Panc1 (cell line): ENCODE measurements around the gene UBAC1. TPM values are rescaled to one million over a fixed set of nuclear protein-coding genes. Genes with fewer than 3 reads are reported as not detected.

Source experiments
- ATAC-seq: fragments of 200-7000 bp; cut with Tn5 transposase; 2 replicates; pipeline ENCODE4 v1.9.1; 2020; ENCODE audit warnings: mild to moderate bottlenecking, moderate library complexity
- BruUV-seq: library from RNA; stranded (reverse); fragments of 400-500 nt; replicated peaks from 2 replicates; lab custom pipeline; 2021; lab: Mats Ljungman, UMichigan
- CTCF ChIA-PET: fragments of 300-600 bp; sonication (Branson Sonifier 250); formaldehyde crosslinking; loops from one replicate; lab custom pipeline; 2022; ENCODE audit warnings: antibody characterized with exemption; lab: Charles Lee
- POLR2A ChIA-PET: fragments of 300-600 bp; sonication (Branson Sonifier 250); formaldehyde crosslinking; loops from one replicate; lab custom pipeline; 2022; ENCODE audit warnings: antibody characterized with exemption; lab: Charles Lee
- DNase-seq: peaks from one replicate; pipeline ENCODE4 v3.0.0-alpha.2; 2010; ENCODE audit warnings: low read depth, low spot score
- H3K27ac ChIP-seq: 2 replicates; pipeline ENCODE4 v1.5.1; 2011; ENCODE audit warnings: mild to moderate bottlenecking, low read length, inconsistent platforms
- H3K27me3 ChIP-seq: fragments of 200-500 bp; sonication (Bioruptor generic); 2 replicates; pipeline ENCODE4 v1.6.0; 2014; ENCODE audit warnings: low read length, inconsistent platforms; ENCODE audit not compliant: control insufficient read depth, insufficient read depth
- H3K36me3 ChIP-seq: fragments of 200-500 bp; sonication (Bioruptor generic); 2 replicates; pipeline ENCODE4 v1.5.1; 2014; ENCODE audit warnings: inconsistent platforms, mild to moderate bottlenecking, low read length, moderate library complexity; ENCODE audit not compliant: control insufficient read depth, insufficient read depth
- H3K4me1 ChIP-seq: 2 replicates; pipeline ENCODE4 v1.5.1; 2011; ENCODE audit warnings: inconsistent platforms, mild to moderate bottlenecking, low read length, moderate library complexity; ENCODE audit not compliant: control insufficient read depth, insufficient read depth
- H3K4me3 ChIP-seq, 2 experiments: 2 replicates each; pipeline ENCODE4 v1.5.1; 2011 to 2012; ENCODE audit warnings: low read depth in 2 of 2, low read length in 2 of 2, mild to moderate bottlenecking in 2 of 2, inconsistent platforms in 1 of 2, moderate library complexity in 1 of 2
- H3K9me3 ChIP-seq: fragments of 200-500 bp; sonication (Bioruptor generic); 2 replicates; pipeline ENCODE4 v1.5.1; 2014; ENCODE audit warnings: low read depth, mild to moderate bottlenecking, inconsistent platforms, low read length, moderate library complexity; ENCODE audit not compliant: control insufficient read depth, insufficient read depth
- POLR2AphosphoS5 ChIP-seq: IDR thresholded peaks from 2 replicates; pipeline ENCODE4 v1.6.1; 2012; ENCODE audit warnings: mild to moderate bottlenecking, low read depth, low read length, moderate library complexity
- SIN3A ChIP-seq: IDR thresholded peaks from 2 replicates; pipeline ENCODE4 v1.6.1; 2012; ENCODE audit warnings: low read depth, mild to moderate bottlenecking, low read length, moderate library complexity, borderline replicate concordance; ENCODE audit not compliant: insufficient read depth
- TCF7L2 ChIP-seq: IDR thresholded peaks from 2 replicates; pipeline ENCODE4 v1.6.1; 2011; ENCODE audit warnings: mild to moderate bottlenecking, low read depth, low read length, inconsistent platforms
- in situ Hi-C: cut with HindIII; loops from 2 replicates; pipeline ENCODE4 v1.10.0; 2016; ENCODE audit warnings: low sequenced_read_pairs, low pct_unique_long_range_greater_than_20kb
- intact Hi-C: fragments of 100-400 bp; cut with micrococcal nuclease; formaldehyde crosslinking; loops from one replicate; pipeline ENCODE4 v1.10.0; 2022; ENCODE audit not compliant: unreplicated experiment
- total RNA-seq: library from RNA; stranded (reverse); gene quantifications from one replicate; pipeline ENCODE4 v1.2.1, GENCODE V29; 2021; ENCODE audit not compliant: unreplicated experiment
- TF ChIP-seq, protein P1 (sequence below): fragments of 450-650 bp; IDR thresholded peaks from 2 replicates; pipeline ENCODE4 v1.5.1; 2017; ENCODE audit warnings: mild to moderate bottlenecking
- TF ChIP-seq, protein P2 (sequence below), 2 experiments: IDR thresholded peaks; 2 replicates each; pipeline ENCODE4 v1.6.1; 2011 to 2012; ENCODE audit warnings: low read depth in 2 of 2, control low read depth in 1 of 2, low read length in 1 of 2, mild to moderate bottlenecking in 1 of 2, moderate library complexity in 1 of 2; ENCODE audit not compliant: insufficient read depth in 1 of 2

Gene UBAC1
- total RNA-seq, 1 experiment from 2014 or later, result 38.0 TPM

DNA sequence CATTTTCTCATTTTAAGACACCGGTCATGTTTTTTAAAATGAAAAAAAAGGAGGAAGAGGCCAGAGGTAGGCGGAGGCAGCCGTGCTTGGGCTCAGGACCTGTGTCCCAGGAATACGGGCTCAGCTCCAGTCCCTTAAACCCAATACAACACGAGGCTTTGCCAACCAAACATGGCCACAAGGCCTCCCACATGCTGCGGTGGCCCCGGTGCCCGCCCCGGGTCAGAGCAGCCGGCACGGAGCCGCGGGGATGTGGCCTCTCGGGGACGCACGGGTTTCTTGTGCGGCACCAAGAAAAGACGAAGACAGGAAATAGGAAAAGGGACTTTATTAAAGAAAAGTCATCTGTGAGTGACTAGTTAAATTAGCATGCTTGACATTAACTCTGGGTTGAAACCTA, 28.5 kb downstream of the UBAC1 start:
- intact Hi-C loops, result no loop called here

DNA sequence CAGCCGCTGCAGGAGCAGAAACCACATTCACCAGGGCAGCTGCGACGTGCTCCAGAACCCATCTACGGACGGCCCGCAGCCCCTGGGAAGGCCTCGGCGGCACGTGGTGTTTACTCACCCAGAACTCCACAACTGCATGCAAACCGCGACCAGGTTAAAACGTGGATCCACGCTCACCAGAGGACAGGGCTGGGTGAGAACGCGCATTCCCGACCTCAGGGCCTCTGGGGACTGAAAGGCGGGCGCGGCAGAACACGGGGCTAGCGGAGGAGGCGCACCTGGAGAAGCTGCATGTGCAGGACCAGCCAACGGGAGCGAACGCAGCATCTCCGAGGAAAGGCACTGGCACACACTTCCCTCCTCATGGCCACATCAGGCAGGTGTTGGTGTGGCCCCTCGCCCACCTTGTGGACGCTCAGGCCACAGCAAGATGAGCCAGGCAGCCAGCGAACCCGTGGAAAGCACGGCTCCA, 29.8 kb downstream of the UBAC1 start:
- POLR2A ChIA-PET, result no interaction called here
- no peak for DNase-seq
- H3K9me3 ChIP-seq, result no peaks in the 10 kb centered on the region
- H3K36me3 ChIP-seq, result no peaks in the 10 kb centered on the region; the same call in 1 of the 2 replicates
- H3K27ac ChIP-seq, result no peak overlapping the region
- CTCF ChIA-PET, result no interaction called here
- ATAC-seq, result no peak
- no TSS peak for BruUV-seq
- in situ Hi-C loops (no loop called here), intact Hi-C loops (no loop called here)
- H3K27me3 ChIP-seq, result no peaks in the 10 kb centered on the region
- no peak overlapping the region for H3K4me3 ChIP-seq
- no peak for TF ChIP-seq POLR2AphosphoS5
- no peak for TF ChIP-seq SIN3A
- TF ChIP-seq, protein P1, sequence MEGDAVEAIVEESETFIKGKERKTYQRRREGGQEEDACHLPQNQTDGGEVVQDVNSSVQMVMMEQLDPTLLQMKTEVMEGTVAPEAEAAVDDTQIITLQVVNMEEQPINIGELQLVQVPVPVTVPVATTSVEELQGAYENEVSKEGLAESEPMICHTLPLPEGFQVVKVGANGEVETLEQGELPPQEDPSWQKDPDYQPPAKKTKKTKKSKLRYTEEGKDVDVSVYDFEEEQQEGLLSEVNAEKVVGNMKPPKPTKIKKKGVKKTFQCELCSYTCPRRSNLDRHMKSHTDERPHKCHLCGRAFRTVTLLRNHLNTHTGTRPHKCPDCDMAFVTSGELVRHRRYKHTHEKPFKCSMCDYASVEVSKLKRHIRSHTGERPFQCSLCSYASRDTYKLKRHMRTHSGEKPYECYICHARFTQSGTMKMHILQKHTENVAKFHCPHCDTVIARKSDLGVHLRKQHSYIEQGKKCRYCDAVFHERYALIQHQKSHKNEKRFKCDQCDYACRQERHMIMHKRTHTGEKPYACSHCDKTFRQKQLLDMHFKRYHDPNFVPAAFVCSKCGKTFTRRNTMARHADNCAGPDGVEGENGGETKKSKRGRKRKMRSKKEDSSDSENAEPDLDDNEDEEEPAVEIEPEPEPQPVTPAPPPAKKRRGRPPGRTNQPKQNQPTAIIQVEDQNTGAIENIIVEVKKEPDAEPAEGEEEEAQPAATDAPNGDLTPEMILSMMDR, result no peak
- no peak for TF ChIP-seq TCF7L2
- TF ChIP-seq, protein P2, sequence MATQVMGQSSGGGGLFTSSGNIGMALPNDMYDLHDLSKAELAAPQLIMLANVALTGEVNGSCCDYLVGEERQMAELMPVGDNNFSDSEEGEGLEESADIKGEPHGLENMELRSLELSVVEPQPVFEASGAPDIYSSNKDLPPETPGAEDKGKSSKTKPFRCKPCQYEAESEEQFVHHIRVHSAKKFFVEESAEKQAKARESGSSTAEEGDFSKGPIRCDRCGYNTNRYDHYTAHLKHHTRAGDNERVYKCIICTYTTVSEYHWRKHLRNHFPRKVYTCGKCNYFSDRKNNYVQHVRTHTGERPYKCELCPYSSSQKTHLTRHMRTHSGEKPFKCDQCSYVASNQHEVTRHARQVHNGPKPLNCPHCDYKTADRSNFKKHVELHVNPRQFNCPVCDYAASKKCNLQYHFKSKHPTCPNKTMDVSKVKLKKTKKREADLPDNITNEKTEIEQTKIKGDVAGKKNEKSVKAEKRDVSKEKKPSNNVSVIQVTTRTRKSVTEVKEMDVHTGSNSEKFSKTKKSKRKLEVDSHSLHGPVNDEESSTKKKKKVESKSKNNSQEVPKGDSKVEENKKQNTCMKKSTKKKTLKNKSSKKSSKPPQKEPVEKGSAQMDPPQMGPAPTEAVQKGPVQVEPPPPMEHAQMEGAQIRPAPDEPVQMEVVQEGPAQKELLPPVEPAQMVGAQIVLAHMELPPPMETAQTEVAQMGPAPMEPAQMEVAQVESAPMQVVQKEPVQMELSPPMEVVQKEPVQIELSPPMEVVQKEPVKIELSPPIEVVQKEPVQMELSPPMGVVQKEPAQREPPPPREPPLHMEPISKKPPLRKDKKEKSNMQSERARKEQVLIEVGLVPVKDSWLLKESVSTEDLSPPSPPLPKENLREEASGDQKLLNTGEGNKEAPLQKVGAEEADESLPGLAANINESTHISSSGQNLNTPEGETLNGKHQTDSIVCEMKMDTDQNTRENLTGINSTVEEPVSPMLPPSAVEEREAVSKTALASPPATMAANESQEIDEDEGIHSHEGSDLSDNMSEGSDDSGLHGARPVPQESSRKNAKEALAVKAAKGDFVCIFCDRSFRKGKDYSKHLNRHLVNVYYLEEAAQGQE (IDR thresholded peaks at IDR 0.05; ENCODE audit: insufficient read depth in 1 of 2, low read depth in 2 of 2, low read length in 1 of 2), result no peak
- H3K4me1 ChIP-seq, result peaks cover 11% of the 10 kb centered on the region

More for the DNA sequence above, 28.5 kb downstream of the UBAC1 start:
- no TSS peak for BruUV-seq
- POLR2A ChIA-PET, result no interaction called here
- no peaks in the 10 kb centered on the region for H3K9me3 ChIP-seq
- ATAC-seq (no peak), DNase-seq (no peak)
- H3K27ac ChIP-seq, result no peak overlapping the region
- no peaks in the 10 kb centered on the region for H3K4me1 ChIP-seq
- TF ChIP-seq POLR2AphosphoS5 (no peak), SIN3A (no peak), TCF7L2 (no peak)
- TF ChIP-seq, protein P1, result no peak
- TF ChIP-seq, protein P2 (IDR thresholded peaks at IDR 0.05; ENCODE audit: insufficient read depth in 1 of 2, low read depth in 2 of 2, low read length in 1 of 2), result no peak
- CTCF ChIA-PET, result no interaction called here
- H3K36me3 ChIP-seq, result no peaks in the 10 kb centered on the region; the same call in 1 of the 2 replicates
- in situ Hi-C loops, result no loop called here
- no peaks in the 10 kb centered on the region for H3K27me3 ChIP-seq
- no peak overlapping the region for H3K4me3 ChIP-seq
